Measurements from ENCODE around the gene NFIC.
"Not testable (repeated sequence)": the region's sequence is repeated elsewhere in the genome, so short reads cannot be mapped to it uniquely, and the experiment has no call there.

NFIC gene

GRCh38 chr19:3324405-3324856, 42.0 kb upstream of the NFIC start:
- FAIRE-seq, result peak; percentile 45
- no peak for DNase-seq (ENCODE audit: insufficient read length, low spot score)

GRCh38 chr19:3325451-3325850, 40.9 kb upstream of the NFIC start:
- DNase-seq (ENCODE audit: insufficient read length, low spot score), result no peak
- TF ChIP-seq POU2F2 (IDR thresholded peaks at IDR 0.05; ENCODE audit: low read depth, low read length) (no peak), TAF1 (IDR thresholded peaks at IDR 0.05; ENCODE audit: low read depth, low read length) (no peak), PAX5 (IDR thresholded peaks at IDR 0.05; ENCODE audit: insufficient read depth, low read length, severe bottlenecking) (no peak), POLR2A (IDR thresholded peaks at IDR 0.05; ENCODE audit: low read depth, low read length) (no peak)
- no peak for FAIRE-seq

More at GRCh38 chr19:3324405-3324856, 42.0 kb upstream of the NFIC start:
- TF ChIP-seq POLR2A (IDR thresholded peaks at IDR 0.05; ENCODE audit: low read depth, low read length) (no peak), PAX5 (IDR thresholded peaks at IDR 0.05; ENCODE audit: insufficient read depth, low read length, severe bottlenecking) (no peak), SPI1 (IDR thresholded peaks at IDR 0.05; ENCODE audit: low read depth, low read length) (no peak), TAF1 (IDR thresholded peaks at IDR 0.05; ENCODE audit: low read depth, low read length) (no peak), POLR2AphosphoS5 (IDR thresholded peaks at IDR 0.05; ENCODE audit: low read depth, low read length) (no peak), POU2F2 (IDR thresholded peaks at IDR 0.05; ENCODE audit: low read depth, low read length) (no peak)

DNA sequence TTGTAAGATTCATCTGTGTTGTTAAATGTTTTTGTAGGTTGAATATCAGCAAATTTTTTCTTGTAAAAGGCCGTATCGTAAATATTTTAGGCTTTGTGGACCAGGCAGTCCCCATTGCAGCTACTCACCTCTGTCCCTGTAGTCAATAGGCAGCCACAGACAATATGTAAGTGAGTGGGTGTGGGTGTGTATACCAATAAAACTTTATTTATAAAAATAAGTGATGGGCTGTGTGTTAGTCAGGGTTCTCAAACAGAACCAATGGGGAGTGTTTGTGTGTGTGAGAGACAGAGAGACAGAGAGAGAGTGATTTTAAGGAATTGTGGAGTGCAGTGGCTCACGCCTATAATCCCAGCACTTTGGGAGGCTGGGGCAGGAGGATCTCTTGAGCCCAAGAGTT, 37.6 kb upstream of the NFIC start:
- FAIRE-seq (no peak), DNase-seq (ENCODE audit: insufficient read length, low spot score) (no peak)
- TF ChIP-seq POU2F2 (IDR thresholded peaks at IDR 0.05; ENCODE audit: low read depth, low read length), result no peak
- TF ChIP-seq PAX5 (IDR thresholded peaks at IDR 0.05; ENCODE audit: insufficient read depth, low read length, severe bottlenecking), result no peak
- TF ChIP-seq POLR2A (IDR thresholded peaks at IDR 0.05; ENCODE audit: low read depth, low read length), result no peak
- TF ChIP-seq SPI1 (IDR thresholded peaks at IDR 0.05; ENCODE audit: low read depth, low read length), result no peak
- TF ChIP-seq TAF1 (IDR thresholded peaks at IDR 0.05; ENCODE audit: low read depth, low read length), result no peak
- no peak for TF ChIP-seq POLR2AphosphoS5 (IDR thresholded peaks at IDR 0.05; ENCODE audit: low read depth, low read length)

DNA sequence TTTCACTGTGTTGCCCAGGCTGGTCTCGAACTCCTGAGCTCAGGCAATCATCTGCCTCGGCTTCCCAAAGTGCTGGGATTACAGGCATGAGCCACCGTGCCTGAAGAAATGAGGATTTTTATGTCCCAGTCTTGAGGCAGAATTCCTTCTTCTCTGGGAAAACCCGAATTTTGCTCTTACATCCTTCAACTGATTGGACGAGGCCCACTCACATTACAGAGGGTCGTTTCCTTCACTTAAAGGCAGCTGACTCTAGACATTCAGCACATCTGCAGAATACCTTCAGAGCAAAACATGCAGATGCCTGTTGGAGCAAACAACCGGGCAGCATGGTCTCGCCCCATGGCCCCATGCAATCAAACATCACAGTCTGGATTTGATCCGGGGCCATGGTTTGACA, 36.3 kb upstream of the NFIC start:
- DNase-seq (ENCODE audit: insufficient read length, low spot score) (no peak), FAIRE-seq (no peak)
- no peak for TF ChIP-seq POLR2AphosphoS5 (IDR thresholded peaks at IDR 0.05; ENCODE audit: low read depth, low read length)
- no peak for TF ChIP-seq POU2F2 (IDR thresholded peaks at IDR 0.05; ENCODE audit: low read depth, low read length)
- no peak for TF ChIP-seq PAX5 (IDR thresholded peaks at IDR 0.05; ENCODE audit: insufficient read depth, low read length, severe bottlenecking)
- no peak for TF ChIP-seq TAF1 (IDR thresholded peaks at IDR 0.05; ENCODE audit: low read depth, low read length)
- no peak for TF ChIP-seq SPI1 (IDR thresholded peaks at IDR 0.05; ENCODE audit: low read depth, low read length)
- TF ChIP-seq POLR2A (IDR thresholded peaks at IDR 0.05; ENCODE audit: low read depth, low read length), result no peak

DNA sequence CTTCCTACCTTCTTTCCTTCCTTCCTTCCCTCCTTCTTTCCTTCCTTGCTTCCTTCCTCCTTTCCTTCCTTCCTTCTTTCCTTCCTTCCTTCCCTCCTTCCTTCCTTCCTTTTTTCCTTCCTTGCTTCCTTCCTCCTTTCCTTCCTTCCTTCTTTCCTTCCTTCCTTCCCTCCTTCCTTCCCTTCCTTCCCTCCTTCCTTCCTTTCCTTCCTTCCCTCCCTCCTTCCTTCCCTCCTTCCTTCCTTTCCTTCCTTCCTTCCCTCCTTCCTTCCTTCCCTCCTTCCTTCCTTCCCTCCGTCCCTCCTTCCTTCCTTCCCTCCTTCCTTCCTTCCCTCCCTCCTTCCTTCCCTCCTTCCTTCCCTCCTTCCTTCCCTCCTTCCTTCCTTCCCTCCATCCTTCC, 34.2 kb upstream of the NFIC start:
- FAIRE-seq; DNase-seq (ENCODE audit: insufficient read length, low spot score): not testable (repeated sequence)

DNA sequence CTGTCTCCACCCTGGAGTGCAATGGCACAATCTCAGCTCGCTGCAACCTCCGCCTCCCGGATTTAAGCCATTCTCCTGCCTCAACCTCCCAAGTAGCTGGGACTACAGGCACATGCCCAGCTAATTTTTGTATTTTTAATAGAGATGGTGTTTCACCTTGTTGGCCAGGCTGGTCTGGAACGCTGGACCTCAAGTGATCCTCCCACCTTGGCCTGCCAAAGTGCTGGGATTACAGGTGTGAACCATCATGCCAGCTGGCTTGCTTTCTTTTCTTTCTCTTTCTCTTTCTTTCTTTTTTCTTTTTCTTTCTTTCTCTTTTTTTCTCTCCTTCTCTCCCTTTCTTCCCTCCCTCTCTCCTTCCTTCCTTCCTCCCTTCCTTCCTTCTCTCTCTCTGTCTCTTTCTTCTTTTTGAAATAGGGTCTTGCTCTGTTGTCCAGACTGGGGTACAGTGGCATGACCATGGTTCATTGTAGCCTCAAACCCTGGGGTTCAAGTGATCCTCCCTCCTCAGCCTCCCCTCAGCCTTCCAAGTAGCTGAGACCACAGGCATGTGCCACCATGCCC, 33.3 kb upstream of the NFIC start:
- FAIRE-seq (no peak), DNase-seq (ENCODE audit: insufficient read length, low spot score) (no peak)
- TF ChIP-seq POLR2AphosphoS5 (IDR thresholded peaks at IDR 0.05; ENCODE audit: low read depth, low read length) (no peak), PAX5 (IDR thresholded peaks at IDR 0.05; ENCODE audit: insufficient read depth, low read length, severe bottlenecking) (no peak), POLR2A (IDR thresholded peaks at IDR 0.05; ENCODE audit: low read depth, low read length) (no peak), SPI1 (IDR thresholded peaks at IDR 0.05; ENCODE audit: low read depth, low read length) (no peak), TAF1 (IDR thresholded peaks at IDR 0.05; ENCODE audit: low read depth, low read length) (no peak), POU2F2 (IDR thresholded peaks at IDR 0.05; ENCODE audit: low read depth, low read length) (no peak)

GRCh38 chr19:3333662-3334061, 32.7 kb upstream of the NFIC start:
- no peak for TF ChIP-seq POLR2A (IDR thresholded peaks at IDR 0.05; ENCODE audit: low read depth, low read length)
- no peak for TF ChIP-seq TAF1 (IDR thresholded peaks at IDR 0.05; ENCODE audit: low read depth, low read length)
- no peak for TF ChIP-seq SPI1 (IDR thresholded peaks at IDR 0.05; ENCODE audit: low read depth, low read length)
- TF ChIP-seq POU2F2 (IDR thresholded peaks at IDR 0.05; ENCODE audit: low read depth, low read length), result no peak
- no peak for TF ChIP-seq PAX5 (IDR thresholded peaks at IDR 0.05; ENCODE audit: insufficient read depth, low read length, severe bottlenecking)
- TF ChIP-seq POLR2AphosphoS5 (IDR thresholded peaks at IDR 0.05; ENCODE audit: low read depth, low read length), result no peak
- DNase-seq (ENCODE audit: insufficient read length, low spot score) (no peak), FAIRE-seq (no peak)

- FAIRE-seq; DNase-seq (ENCODE audit: insufficient read length, low spot score): not testable (repeated sequence)
Measured at GRCh38 chr19:3334749-3335430, 31.5 kb upstream of the NFIC start.

DNA sequence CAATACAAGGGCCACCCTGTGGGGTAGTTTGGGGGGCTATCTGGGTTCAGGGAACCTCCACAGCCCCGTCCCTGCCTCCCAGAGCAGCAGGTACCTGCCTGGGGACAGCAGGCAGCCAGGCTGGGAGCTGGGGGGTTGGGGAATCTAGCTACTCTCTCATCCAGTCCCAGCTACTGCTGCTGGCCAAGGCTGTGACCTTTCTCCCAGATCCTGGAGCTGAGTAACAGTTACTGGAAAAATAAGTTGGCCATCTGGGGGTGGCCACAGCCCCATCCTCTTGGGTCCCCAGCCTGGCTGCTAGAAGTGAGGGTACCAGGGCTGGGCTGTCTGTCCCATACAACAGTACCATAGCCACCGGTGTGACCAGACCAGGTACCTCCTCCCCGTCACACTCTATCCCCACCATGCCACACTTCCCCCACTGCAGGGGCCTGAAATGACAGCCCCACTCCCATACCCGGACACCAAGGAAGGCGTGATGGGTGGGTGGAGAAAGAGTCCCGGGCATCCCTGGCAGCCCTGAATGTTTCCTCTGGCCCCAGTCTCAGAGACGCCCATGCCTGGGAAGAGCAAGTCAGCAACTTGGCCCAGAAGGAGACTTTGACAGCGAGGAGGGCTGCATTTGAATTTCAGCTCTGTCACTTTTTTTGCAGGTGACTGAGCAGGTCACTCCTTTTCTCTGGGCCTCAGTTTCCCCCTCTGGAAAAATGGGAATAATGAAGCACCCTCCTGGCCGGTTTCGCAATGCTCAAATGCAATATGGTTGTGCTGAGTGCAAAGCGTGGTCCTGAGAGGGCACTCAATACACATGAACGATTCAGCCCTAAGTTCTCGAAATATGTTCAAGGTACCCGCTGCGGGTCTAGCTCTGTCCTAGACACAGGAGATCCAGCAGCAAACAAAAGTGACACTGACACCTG, 30.7 kb upstream of the NFIC start:
- FAIRE-seq (no peak), DNase-seq (ENCODE audit: insufficient read length, low spot score) (no peak)
- TF ChIP-seq POU2F2 (IDR thresholded peaks at IDR 0.05; ENCODE audit: low read depth, low read length), result no peak
- no peak for TF ChIP-seq POLR2AphosphoS5 (IDR thresholded peaks at IDR 0.05; ENCODE audit: low read depth, low read length)
- no peak for TF ChIP-seq PAX5 (IDR thresholded peaks at IDR 0.05; ENCODE audit: insufficient read depth, low read length, severe bottlenecking)
- TF ChIP-seq POLR2A (IDR thresholded peaks at IDR 0.05; ENCODE audit: low read depth, low read length), result no peak
- TF ChIP-seq SPI1 (IDR thresholded peaks at IDR 0.05; ENCODE audit: low read depth, low read length), result no peak
- TF ChIP-seq TAF1 (IDR thresholded peaks at IDR 0.05; ENCODE audit: low read depth, low read length), result no peak

DNA sequence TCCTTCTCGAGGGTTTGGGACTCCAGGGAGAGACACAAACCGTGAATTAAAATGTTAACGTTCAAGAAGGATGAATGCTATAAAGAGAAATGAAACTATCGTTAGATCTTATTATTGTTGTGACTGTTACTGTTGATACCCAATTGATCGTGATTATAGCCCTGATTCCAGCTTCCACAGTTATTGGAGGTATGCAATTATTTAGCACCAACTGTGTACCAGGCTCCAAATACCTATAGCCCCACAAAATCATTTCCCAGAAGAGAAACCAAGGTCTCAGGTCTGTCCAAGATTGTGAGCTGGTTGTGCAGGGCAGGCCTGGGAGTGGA, 30.1 kb upstream of the NFIC start:
- DNase-seq (ENCODE audit: insufficient read length, low spot score) (no peak), FAIRE-seq (no peak)
- no peak for TF ChIP-seq TAF1 (IDR thresholded peaks at IDR 0.05; ENCODE audit: low read depth, low read length)
- TF ChIP-seq POU2F2 (IDR thresholded peaks at IDR 0.05; ENCODE audit: low read depth, low read length), result no peak
- no peak for TF ChIP-seq SPI1 (IDR thresholded peaks at IDR 0.05; ENCODE audit: low read depth, low read length)
- no peak for TF ChIP-seq POLR2A (IDR thresholded peaks at IDR 0.05; ENCODE audit: low read depth, low read length)
- TF ChIP-seq POLR2AphosphoS5 (IDR thresholded peaks at IDR 0.05; ENCODE audit: low read depth, low read length), result no peak
- TF ChIP-seq PAX5 (IDR thresholded peaks at IDR 0.05; ENCODE audit: insufficient read depth, low read length, severe bottlenecking), result no peak

Data from GM12891 (cell line).